Gastroesophageal sphincter (tissue), 4 donors: ENCODE results near the gene MOCOS. TPM values are rescaled to one million over a fixed set of nuclear protein-coding genes. Genes with fewer than 3 reads are reported as not detected.

Source experiments
- ATAC-seq: fragments of 150-250 bp; one replicate; pipeline ENCODE4 v1.9.1; 2016; ENCODE audit warnings: mild to moderate bottlenecking, moderate library complexity
- H3K27ac ChIP-seq, 4 donors: fragments of 200-600 bp; sonication (generic) in 3 of 4; 1 replicate in 3 of 4; 2 replicates in 1 of 4; pipeline ENCODE4 v1.5.1; 2016 to 2019
- H3K27me3 ChIP-seq: fragments of 200-600 bp; sonication (generic); one replicate; pipeline ENCODE4 v1.5.1; 2019
- H3K36me3 ChIP-seq, 2 donors: fragments of 200-600 bp; sonication (generic); one replicate each; pipeline ENCODE4 v1.5.1; 2019; ENCODE audit warnings: control low read depth in 1 of 2
- H3K4me1 ChIP-seq, 3 donors: fragments of 200-600 bp; sonication (generic); 1 replicate in 2 of 3; 2 replicates in 1 of 3; pipeline ENCODE4 v1.5.1; 2016 to 2019; ENCODE audit warnings: control low read depth in 2 of 3
- H3K4me3 ChIP-seq, 2 donors: fragments of 200-600 bp; sonication (generic); one replicate each; pipeline ENCODE4 v1.5.1; 2019; ENCODE audit warnings: mild to moderate bottlenecking in 1 of 2, moderate library complexity in 1 of 2
- H3K9me3 ChIP-seq, 3 donors: fragments of 200-600 bp; sonication (generic); one replicate each; pipeline ENCODE4 v1.5.1; 2017 to 2019; ENCODE audit warnings: control low read depth in 2 of 3
- CTCF ChIP-seq, 4 experiments: fragments of 200-600 bp in 2 of 4; fragments of 450-650 bp in 2 of 4; sonication (generic) in 1 of 4; IDR thresholded peaks; one replicate each; pipeline ENCODE4 v1.5.1; 2017 to 2019; ENCODE audit warnings: antibody characterized with exemption in 4 of 4, mild to moderate bottlenecking in 2 of 4, moderate library complexity in 2 of 4
- EP300 ChIP-seq: sonication (generic); formaldehyde crosslinking; IDR thresholded peaks from one replicate; pipeline ENCODE4 v1.6.1; 2017; ENCODE audit warnings: antibody characterized with exemption, mild to moderate bottlenecking
- POLR2A ChIP-seq, 2 donors: fragments of 450-650 bp; IDR thresholded peaks; one replicate each; pipeline ENCODE4 v1.6.1; 2017; ENCODE audit warnings: antibody characterized with exemption in 2 of 2, mild to moderate bottlenecking in 2 of 2, moderate library complexity in 1 of 2
- POLR2AphosphoS5 ChIP-seq: sonication (generic); formaldehyde crosslinking; IDR thresholded peaks from one replicate; pipeline ENCODE4 v1.6.1; 2017; ENCODE audit warnings: antibody characterized with exemption
- WGBS, 2 donors: methylation state at CpG; one replicate each; pipeline ENCODE4 v1.1.5; 2018; ENCODE audit warnings: low coverage in 1 of 2; 5-methylcytosine and 5-hydroxymethylcytosine counted together
- total RNA-seq, 4 donors: library from RNA; depleted of rRNA; stranded (reverse); fragments of >200 nt; gene quantifications; one replicate each; pipeline ENCODE4 v1.1.0, GENCODE V29; 2016

Gene MOCOS
- total RNA-seq, 4 donors from 2014 or later = 1.3 to 2.1 (median 1.7) TPM

DNA sequence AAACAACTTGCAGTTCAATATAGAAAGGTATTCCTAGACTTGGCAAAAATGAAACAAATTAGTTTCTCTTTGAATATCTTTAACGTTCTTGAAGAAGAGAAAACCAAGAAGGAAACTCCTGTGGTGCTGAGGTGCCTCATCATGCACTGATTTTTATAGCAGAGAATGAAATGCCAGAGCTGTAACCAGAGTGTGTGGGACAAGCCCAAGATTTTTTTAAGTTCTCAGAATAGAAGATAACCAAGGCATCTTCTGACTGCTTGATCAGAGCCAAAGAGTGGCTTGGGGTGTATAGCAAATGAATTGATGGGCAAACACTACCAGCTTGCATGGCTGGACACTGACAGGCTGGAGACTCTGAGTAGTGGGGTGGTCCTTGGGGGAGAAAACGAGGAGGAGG, 118.1 kb downstream of the MOCOS start:
- Histone ChIP-seq H3K9me3 (no peaks in the 10 kb centered on the region), H3K27me3 (no peaks in the 10 kb centered on the region), H3K4me3 (no peak overlapping the region), H3K36me3 (no peaks in the 10 kb centered on the region), H3K4me1 (no peaks in the 10 kb centered on the region), H3K27ac (no peak overlapping the region)
- WGBS, 2 donors = 46 to 58% methylated on average over 2 of the region's 2 CpGs
- TF ChIP-seq POLR2A (IDR thresholded peaks at IDR 0.05) = no peak
- TF ChIP-seq POLR2AphosphoS5 = no peak
- TF ChIP-seq CTCF (IDR thresholded peaks at IDR 0.05) = no peak
- TF ChIP-seq EP300 = no peak
- no peak for ATAC-seq

- TF ChIP-seq CTCF (IDR thresholded peaks at IDR 0.05) = no peak
- no peak for TF ChIP-seq EP300
- no peak for TF ChIP-seq POLR2A (IDR thresholded peaks at IDR 0.05)
- TF ChIP-seq POLR2AphosphoS5 = no peak
- no peaks in the 10 kb centered on the region for H3K27me3 ChIP-seq
- H3K4me3 ChIP-seq = no peak overlapping the region
- ATAC-seq = no peak
- no peak overlapping the region for H3K27ac ChIP-seq
- no peaks in the 10 kb centered on the region for H3K4me1 ChIP-seq
- no peaks in the 10 kb centered on the region for H3K36me3 ChIP-seq
- H3K9me3 ChIP-seq = no peaks in the 10 kb centered on the region
Observed at GRCh38 chr18:36307513-36307912, 120.2 kb downstream of the MOCOS start.

- H3K4me3 ChIP-seq = no peak overlapping the region
- H3K27ac ChIP-seq = no peak overlapping the region
- WGBS, 2 donors = 80 to 90% methylated on average over 1 to 4 of the region's 7 CpGs
- no peak for ATAC-seq
- no peaks in the 10 kb centered on the region for H3K9me3 ChIP-seq
- no peaks in the 10 kb centered on the region for H3K4me1 ChIP-seq
- no peaks in the 10 kb centered on the region for H3K27me3 ChIP-seq
- TF ChIP-seq EP300 (no peak), CTCF (IDR thresholded peaks at IDR 0.05) (no peak), POLR2A (IDR thresholded peaks at IDR 0.05) (no peak), POLR2AphosphoS5 (no peak)
- H3K36me3 ChIP-seq = no peaks in the 10 kb centered on the region
Observed at GRCh38 chr18:36308711-36309435, 121.6 kb downstream of the MOCOS start.

GRCh38 chr18:36309436-36310391, 122.4 kb downstream of the MOCOS start:
- TF ChIP-seq CTCF (IDR thresholded peaks at IDR 0.05) (no peak), POLR2A (IDR thresholded peaks at IDR 0.05) (no peak), POLR2AphosphoS5 (no peak), EP300 (no peak)
- Histone ChIP-seq H3K4me1 (no peaks in the 10 kb centered on the region), H3K36me3 (no peaks in the 10 kb centered on the region), H3K27ac (no peak overlapping the region), H3K27me3 (no peaks in the 10 kb centered on the region), H3K9me3 (no peaks in the 10 kb centered on the region), H3K4me3 (no peak overlapping the region)
- WGBS, 2 donors = 70 to 81% methylated on average over 2 to 3 of the region's 11 CpGs
- no peak for ATAC-seq
